Loucy (cell line): Measurements from ENCODE around the gene ADCY9.
"Not testable (repeated sequence)": the region's sequence is repeated elsewhere in the genome, so short reads cannot be mapped to it uniquely, and the experiment has no call there.

Source experiments
- H2AFZ ChIP-seq: fragments of 200-600 bp; sonication (generic); 2 replicates; pipeline ENCODE4 v1.6.0; 2016; ENCODE audit warnings: antibody characterized with exemption, mild to moderate bottlenecking, low read length, moderate library complexity
- H3F3A ChIP-seq: fragments of 200-600 bp; 2 replicates; pipeline ENCODE4 v1.6.0; 2016; ENCODE audit warnings: antibody characterized with exemption, low read depth, mild to moderate bottlenecking
- H3K27me3 ChIP-seq: fragments of 200-600 bp; sonication (generic); 2 replicates; pipeline ENCODE4 v1.6.1; 2014; ENCODE audit warnings: low read length, mild to moderate bottlenecking; ENCODE audit not compliant: insufficient read depth, poor library complexity, severe bottlenecking
- H3K36me3 ChIP-seq: fragments of 200-600 bp; sonication (generic); 2 replicates; pipeline ENCODE4 v1.6.1; 2016; ENCODE audit warnings: low read length; ENCODE audit not compliant: insufficient read depth
- H3K4me1 ChIP-seq: fragments of 200-600 bp; sonication (generic); 2 replicates; pipeline ENCODE4 v1.5.1; 2014; ENCODE audit warnings: low read length, mild to moderate bottlenecking; ENCODE audit not compliant: insufficient read depth, poor library complexity, severe bottlenecking
- H3K4me2 ChIP-seq: fragments of 200-600 bp; sonication (generic); 2 replicates; pipeline ENCODE4 v1.6.0; 2014; ENCODE audit warnings: antibody characterized with exemption, low read length, low read depth, mild to moderate bottlenecking; ENCODE audit not compliant: poor library complexity, severe bottlenecking
- H3K4me3 ChIP-seq: fragments of 200-600 bp; sonication (generic); 2 replicates; pipeline ENCODE4 v1.5.1; 2014; ENCODE audit warnings: low read length, mild to moderate bottlenecking, mixed read lengths; ENCODE audit not compliant: poor library complexity, severe bottlenecking
- H3K79me2 ChIP-seq: fragments of 200-600 bp; sonication (generic); 2 replicates; pipeline ENCODE4 v1.6.1; 2014; ENCODE audit warnings: low read length; ENCODE audit not compliant: insufficient read depth
- H3K9ac ChIP-seq: fragments of 200-600 bp; sonication (generic); 2 replicates; pipeline ENCODE4 v1.6.0; 2014; ENCODE audit warnings: mild to moderate bottlenecking, low read depth, low read length, moderate library complexity; ENCODE audit not compliant: poor library complexity, severe bottlenecking
- H3K9me2 ChIP-seq: fragments of 200-600 bp; sonication (generic); replicated peaks from 2 replicates; pipeline ENCODE4 v1.6.1; 2016; ENCODE audit warnings: low read depth, low read length, mixed read lengths
- H3K9me3 ChIP-seq: fragments of 200-600 bp; sonication (generic); 2 replicates; pipeline ENCODE4 v1.6.1; 2014; ENCODE audit warnings: mild to moderate bottlenecking, antibody characterized with exemption, low read length, low read depth; ENCODE audit not compliant: insufficient read depth
- H4K20me1 ChIP-seq: fragments of 200-600 bp; sonication (generic); 2 replicates; pipeline ENCODE4 v1.6.0; 2014; ENCODE audit warnings: antibody characterized with exemption, low read length, mild to moderate bottlenecking; ENCODE audit not compliant: insufficient read depth, poor library complexity, severe bottlenecking
- EZH2phosphoT487 ChIP-seq: fragments of 200-600 bp; IDR thresholded peaks from 2 replicates; pipeline ENCODE4 v1.6.1; 2018; ENCODE audit warnings: antibody characterized with exemption, mild to moderate bottlenecking, moderate library complexity, borderline replicate concordance
- TF ChIP-seq, protein P1 (sequence below): fragments of 200-600 bp; sonication (generic); conservative IDR thresholded peaks from 2 replicates; pipeline ENCODE4 v1.5.1; 2014; ENCODE audit warnings: mild to moderate bottlenecking, antibody characterized with exemption, low read length

The ADCY9 gene

DNA sequence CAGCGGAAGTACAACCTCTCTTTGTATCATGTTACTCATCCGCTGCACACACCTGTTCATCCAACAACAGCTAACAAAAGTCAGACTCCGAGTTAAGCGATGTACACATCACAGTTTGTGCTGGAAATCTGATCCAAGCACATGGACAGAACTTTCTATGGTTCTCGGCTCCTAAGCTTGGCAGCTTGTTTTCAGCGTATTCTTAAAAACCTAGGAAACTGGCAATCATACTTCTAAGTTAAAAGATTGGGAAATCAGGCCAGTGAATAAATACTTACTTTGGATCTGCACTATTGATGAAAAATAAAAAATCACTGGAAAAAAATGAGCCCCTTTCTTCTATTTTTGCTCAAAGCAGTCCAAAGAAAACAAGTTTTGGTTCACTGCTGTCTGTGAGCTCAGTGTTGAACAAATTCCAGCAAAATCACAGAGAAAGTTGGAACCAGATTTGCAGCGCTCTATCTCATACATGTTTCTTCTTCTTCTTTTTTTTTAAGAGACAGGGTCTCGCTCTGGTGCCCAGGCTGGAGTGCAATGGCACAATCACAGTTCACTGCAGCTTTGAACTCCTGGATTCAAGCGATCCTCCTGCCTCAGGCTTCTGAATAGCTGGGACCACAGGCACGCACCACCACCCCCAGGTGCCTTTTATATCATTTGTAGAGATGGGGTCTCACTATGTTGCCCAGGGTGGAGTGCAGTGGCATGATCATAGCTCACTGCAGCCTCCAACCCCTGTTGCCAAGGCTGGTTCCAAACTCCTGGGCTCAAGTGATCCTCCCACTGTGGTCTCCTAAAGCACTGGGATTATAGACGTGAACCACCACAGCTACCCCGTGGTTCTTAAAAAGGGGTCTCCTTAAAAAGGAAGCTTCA lies 164.1 kb downstream of the ADCY9 start:
- Histone ChIP-seq H2AFZ (peak overlapping the region; percentile 49; the same call in 1 of the 2 replicates), H3K27me3 (no peaks in the 10 kb centered on the region), H3K79me2 (no peaks in the 10 kb centered on the region), H3K4me2 (peak overlapping the region; percentile 34), H3K9me2 (no peaks in the 10 kb centered on the region), H3K9ac (no peak overlapping the region), H3K36me3 (no peaks in the 10 kb centered on the region), H3F3A (no peaks in the 10 kb centered on the region), H3K4me3 (no peak overlapping the region), H3K4me1 (no peaks in the 10 kb centered on the region), H4K20me1 (no peaks in the 10 kb centered on the region), H3K9me3 (no peaks in the 10 kb centered on the region)
- no peak for TF ChIP-seq EZH2phosphoT487
- TF ChIP-seq, protein P1, sequence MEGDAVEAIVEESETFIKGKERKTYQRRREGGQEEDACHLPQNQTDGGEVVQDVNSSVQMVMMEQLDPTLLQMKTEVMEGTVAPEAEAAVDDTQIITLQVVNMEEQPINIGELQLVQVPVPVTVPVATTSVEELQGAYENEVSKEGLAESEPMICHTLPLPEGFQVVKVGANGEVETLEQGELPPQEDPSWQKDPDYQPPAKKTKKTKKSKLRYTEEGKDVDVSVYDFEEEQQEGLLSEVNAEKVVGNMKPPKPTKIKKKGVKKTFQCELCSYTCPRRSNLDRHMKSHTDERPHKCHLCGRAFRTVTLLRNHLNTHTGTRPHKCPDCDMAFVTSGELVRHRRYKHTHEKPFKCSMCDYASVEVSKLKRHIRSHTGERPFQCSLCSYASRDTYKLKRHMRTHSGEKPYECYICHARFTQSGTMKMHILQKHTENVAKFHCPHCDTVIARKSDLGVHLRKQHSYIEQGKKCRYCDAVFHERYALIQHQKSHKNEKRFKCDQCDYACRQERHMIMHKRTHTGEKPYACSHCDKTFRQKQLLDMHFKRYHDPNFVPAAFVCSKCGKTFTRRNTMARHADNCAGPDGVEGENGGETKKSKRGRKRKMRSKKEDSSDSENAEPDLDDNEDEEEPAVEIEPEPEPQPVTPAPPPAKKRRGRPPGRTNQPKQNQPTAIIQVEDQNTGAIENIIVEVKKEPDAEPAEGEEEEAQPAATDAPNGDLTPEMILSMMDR: no peak

DNA sequence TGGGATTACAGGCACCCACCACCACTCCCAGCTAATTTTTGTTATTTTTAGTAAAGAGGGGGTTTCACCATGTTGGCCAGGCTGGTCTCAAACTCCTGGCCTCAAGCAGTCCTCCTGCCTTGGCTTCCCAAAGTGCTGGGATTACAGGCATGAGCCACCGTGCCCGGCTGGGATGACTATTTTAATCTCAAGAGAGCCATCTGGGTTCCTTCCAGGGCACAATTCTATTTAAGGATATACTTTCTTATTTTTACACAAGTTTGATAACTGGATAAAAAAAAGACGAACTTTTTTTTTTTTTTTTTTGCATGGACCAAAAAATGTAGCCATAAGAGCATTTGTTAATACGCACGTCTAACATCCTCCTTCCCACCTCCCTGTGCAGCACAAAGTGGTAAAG lies 164.9 kb downstream of the ADCY9 start:
- H3F3A ChIP-seq, H2AFZ ChIP-seq, H3K79me2 ChIP-seq, H4K20me1 ChIP-seq, H3K4me3 ChIP-seq, H3K9me2 ChIP-seq, H3K4me2 ChIP-seq, H3K4me1 ChIP-seq, H3K9me3 ChIP-seq, H3K9ac ChIP-seq, H3K27me3 ChIP-seq, H3K36me3 ChIP-seq: not testable (repeated sequence)

DNA sequence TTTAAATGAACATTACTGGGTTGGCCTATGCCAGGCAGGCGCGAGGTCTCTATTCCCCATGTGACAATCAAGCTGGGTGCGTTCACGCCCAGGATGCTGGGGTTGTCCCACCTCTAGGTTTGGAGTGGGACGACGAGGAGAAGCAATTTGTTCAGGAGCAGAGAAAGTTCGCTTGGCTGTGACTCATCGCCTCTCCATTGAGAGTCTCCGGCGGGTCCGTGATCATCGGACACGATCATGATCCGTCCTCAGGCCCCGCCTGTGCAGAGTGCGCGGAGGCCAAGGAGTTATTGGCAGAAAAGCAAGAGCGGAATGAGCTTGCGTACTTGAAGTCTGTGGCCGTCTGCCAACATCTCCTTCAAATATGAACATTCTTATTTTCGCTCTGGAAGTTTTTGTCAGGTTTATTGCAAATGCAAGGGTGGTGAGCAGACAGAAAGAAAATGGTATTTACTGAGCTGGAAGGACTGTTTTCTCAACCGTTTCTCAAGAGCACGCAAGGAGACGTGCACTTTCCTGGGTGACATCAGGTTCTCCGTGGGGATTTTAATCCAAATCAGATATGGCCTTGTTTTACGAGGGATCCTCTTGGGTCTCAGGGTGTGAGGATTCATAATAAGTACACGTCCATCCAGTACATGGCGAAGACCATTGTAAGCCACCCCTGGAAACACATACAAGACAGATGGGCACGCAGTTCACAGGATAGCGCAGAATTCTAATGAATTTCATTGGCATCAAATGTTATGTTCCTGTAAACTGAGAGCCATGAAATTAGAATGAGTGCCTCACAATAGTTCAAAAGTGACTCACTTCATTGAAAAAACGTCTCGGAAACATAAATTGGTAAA lies 165.7 kb downstream of the ADCY9 start:
- Histone ChIP-seq H3F3A (no peaks in the 10 kb centered on the region), H3K4me1 (no peaks in the 10 kb centered on the region), H3K36me3 (no peaks in the 10 kb centered on the region), H3K4me3 (no peak overlapping the region), H4K20me1 (no peaks in the 10 kb centered on the region), H3K79me2 (no peaks in the 10 kb centered on the region), H3K4me2 (no peak overlapping the region), H3K9ac (no peak overlapping the region), H2AFZ (no peak overlapping the region), H3K9me3 (no peaks in the 10 kb centered on the region), H3K9me2 (no peaks in the 10 kb centered on the region), H3K27me3 (no peaks in the 10 kb centered on the region)
- TF ChIP-seq EZH2phosphoT487: no peak
- TF ChIP-seq, protein P1: no peak
